Body of pancreas (tissue), 4 donors: Measurements from ENCODE around the gene L3MBTL2. TPM values are rescaled to one million over a fixed set of nuclear protein-coding genes. Genes with fewer than 3 reads are reported as not detected.

Source experiments
- ATAC-seq: fragments of 150-250 bp; one replicate; pipeline ENCODE4 v1.9.1; 2016
- DNase-seq, 4 donors: peaks; one replicate each; pipeline ENCODE4 v3.0.0-alpha.2; 2019
- H3K27ac ChIP-seq, 4 donors: fragments of 200-600 bp; sonication (generic); 1 replicate in 3 of 4; 2 replicates in 1 of 4; pipeline versions ENCODE4 v1.5.1 to v1.6.1; 2016 to 2019; ENCODE audit warnings: mild to moderate bottlenecking in 1 of 4, mixed read lengths in 1 of 4, moderate library complexity in 1 of 4
- H3K27me3 ChIP-seq, 2 donors: fragments of 200-600 bp; sonication (generic); one replicate each; pipeline ENCODE4 v1.6.0; 2016; ENCODE audit warnings: mild to moderate bottlenecking in 1 of 2
- H3K36me3 ChIP-seq, 2 donors: fragments of 200-600 bp; sonication (generic); replicated peaks in 1 of 2; 2 replicates each; pipeline ENCODE4 v1.5.1; 2016; ENCODE audit warnings: low read depth in 2 of 2; ENCODE audit not compliant: insufficient read depth in 1 of 2
- H3K4me1 ChIP-seq: fragments of 200-600 bp; sonication (generic); one replicate; pipeline ENCODE4 v1.6.0; 2016
- H3K4me3 ChIP-seq, 2 donors: fragments of 200-600 bp; sonication (generic); 1 replicate in 1 of 2; 2 replicates in 1 of 2; pipeline ENCODE4 v1.5.1; 2016 to 2019
- H3K9me3 ChIP-seq, 3 donors: fragments of 200-600 bp; sonication (generic); 1 replicate in 2 of 3; 2 replicates in 1 of 3; pipeline ENCODE4 v1.5.1; 2016
- CTCF ChIP-seq, 7 experiments: fragments of 450-650 bp in 4 of 7; fragments of 200-600 bp in 3 of 7; sonication (generic) in 3 of 7; IDR thresholded peaks; one replicate each; pipeline ENCODE4 v1.5.1; 2016 to 2019; ENCODE audit warnings: antibody characterized with exemption in 7 of 7
- POLR2A ChIP-seq, 3 donors: fragments of 450-650 bp; IDR thresholded peaks; one replicate each; pipeline ENCODE4 v1.6.1; 2016; ENCODE audit warnings: antibody characterized with exemption in 3 of 3, mild to moderate bottlenecking in 2 of 3
- WGBS, 2 donors: methylation state at CpG; one replicate each; pipeline ENCODE4 v1.1.5; 2017; 5-methylcytosine and 5-hydroxymethylcytosine counted together
- intact Hi-C: fragments of 100-400 bp; cut with DNase I; formaldehyde crosslinking; loops from one replicate; pipeline ENCODE4 v1.15.1; 2023
- total RNA-seq, 2 donors: library from RNA; depleted of rRNA; stranded (reverse); fragments of >200 nt; gene quantifications; one replicate each; pipeline ENCODE4 v1.1.0, GENCODE V29; 2016

The L3MBTL2 gene
- total RNA-seq, 2 donors from 2014 or later = 5.7 to 21.1 TPM

DNA sequence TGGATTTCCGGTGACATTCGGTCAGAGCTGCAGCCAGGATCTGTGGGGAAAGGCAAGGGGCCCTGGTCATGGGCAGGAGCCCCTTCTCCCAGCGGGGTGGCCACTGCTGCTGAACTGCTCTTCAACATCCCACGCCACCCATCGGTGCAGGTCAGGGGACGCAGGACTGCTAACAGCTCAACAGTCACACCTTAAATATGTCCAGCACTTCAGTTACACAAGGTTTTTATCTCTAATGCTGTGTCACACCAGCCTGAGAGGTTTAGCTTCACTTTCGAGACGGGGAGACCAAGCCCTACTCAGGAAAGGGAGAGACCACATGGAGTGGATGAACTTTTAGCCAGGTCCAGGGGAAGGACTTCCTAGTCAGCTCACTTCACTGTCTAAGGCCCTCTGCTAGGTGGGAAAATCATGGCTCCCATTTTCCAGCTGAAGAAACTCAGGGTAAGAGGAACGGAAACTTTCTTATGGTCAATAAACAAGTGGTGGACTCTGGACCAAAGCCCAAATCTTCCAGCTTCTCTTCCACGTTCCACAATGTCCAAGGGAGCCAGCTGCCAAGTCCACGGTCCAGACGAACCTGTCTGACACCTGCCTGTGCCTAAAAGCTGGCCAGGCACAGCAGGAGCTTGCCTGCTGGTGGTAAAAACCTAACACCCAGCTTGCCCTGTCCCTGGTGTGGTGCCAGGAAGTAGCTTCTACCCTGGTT is 56.6 kb downstream of the L3MBTL2 start:
- intact Hi-C loops = no loop called here
- ATAC-seq = no peak
- 73 to 75% methylated on average over 12 of the region's 12 CpGs for WGBS, 2 donors
- no peak overlapping the region for H3K27ac ChIP-seq
- H3K36me3 ChIP-seq = peaks cover 22 to 43% of the 10 kb centered on the region in 2 donors
- no peak overlapping the region for H3K4me3 ChIP-seq
- H3K9me3 ChIP-seq = no peaks in the 10 kb centered on the region
- H3K27me3 ChIP-seq = no peaks in the 10 kb centered on the region
- DNase-seq = no peak
- no peaks in the 10 kb centered on the region for H3K4me1 ChIP-seq
- no peak for TF ChIP-seq CTCF (IDR thresholded peaks at IDR 0.05)
- no peak for TF ChIP-seq POLR2A (IDR thresholded peaks at IDR 0.05)

- Histone ChIP-seq H3K27me3 (no peaks in the 10 kb centered on the region), H3K27ac (no peak overlapping the region), H3K4me1 (no peaks in the 10 kb centered on the region), H3K4me3 (no peak overlapping the region), H3K36me3 (peaks cover 22 to 41% of the 10 kb centered on the region in 2 donors), H3K9me3 (no peaks in the 10 kb centered on the region)
- intact Hi-C loops = no loop called here
- ATAC-seq = no peak
- DNase-seq = no peak
- 88 to 90% methylated on average over 14 to 15 of the region's 15 CpGs for WGBS, 2 donors
- TF ChIP-seq CTCF (IDR thresholded peaks at IDR 0.05) (no peak), POLR2A (IDR thresholded peaks at IDR 0.05) (no peak)
Measured at GRCh38 chr22:41262250-41262765, 57.2 kb downstream of the L3MBTL2 start.

- WGBS, 2 donors = 96 to 100% methylated on average over 2 of the region's 2 CpGs
- DNase-seq (no peak), ATAC-seq (no peak)
- Histone ChIP-seq H3K27ac (no peak overlapping the region), H3K36me3 (peaks cover 22 to 44% of the 10 kb centered on the region in 2 donors), H3K27me3 (no peaks in the 10 kb centered on the region), H3K4me1 (no peaks in the 10 kb centered on the region), H3K9me3 (no peaks in the 10 kb centered on the region), H3K4me3 (no peak overlapping the region)
- intact Hi-C loops = no loop called here
- TF ChIP-seq CTCF (IDR thresholded peaks at IDR 0.05) (no peak), POLR2A (IDR thresholded peaks at IDR 0.05) (no peak)
Measured at GRCh38 chr22:41263704-41264103, 58.6 kb downstream of the L3MBTL2 start.

DNA sequence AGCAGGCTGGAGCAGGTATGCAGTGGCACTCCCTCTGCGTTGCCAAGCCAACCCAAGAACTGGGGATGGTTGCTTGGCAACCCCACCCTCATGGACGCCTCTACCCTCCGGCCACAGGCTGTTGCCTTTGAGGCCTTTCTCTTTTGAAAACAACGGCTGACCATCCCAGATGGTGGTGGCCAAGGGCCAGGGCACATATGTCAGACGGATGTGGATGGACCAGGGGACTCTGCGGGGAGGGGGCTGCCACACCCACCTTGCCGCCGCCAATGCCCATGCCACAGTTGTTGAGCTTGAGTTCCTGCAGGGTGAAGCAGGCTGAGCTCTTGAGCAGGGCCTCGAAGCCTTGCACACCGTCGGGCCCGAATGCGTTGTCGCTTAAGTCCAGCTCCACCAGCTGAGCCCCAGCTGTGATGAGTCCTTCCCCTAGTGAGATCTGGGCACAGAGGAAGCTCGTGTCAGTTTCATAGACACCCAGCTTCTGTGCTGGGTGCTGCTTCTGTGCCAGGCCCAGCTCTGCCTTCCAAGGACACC is 59.4 kb downstream of the L3MBTL2 start:
- no peaks in the 10 kb centered on the region for H3K4me1 ChIP-seq
- no peaks in the 10 kb centered on the region for H3K9me3 ChIP-seq
- no peak overlapping the region for H3K4me3 ChIP-seq
- peaks cover 22 to 46% of the 10 kb centered on the region in 2 donors for H3K36me3 ChIP-seq
- DNase-seq = peak in 2 of 4 donors; percentile 16 to 26
- no peaks in the 10 kb centered on the region for H3K27me3 ChIP-seq
- no peak overlapping the region for H3K27ac ChIP-seq
- intact Hi-C loops = no loop called here
- 92 to 93% methylated on average over 12 to 15 of the region's 15 CpGs for WGBS, 2 donors
- no peak for TF ChIP-seq POLR2A (IDR thresholded peaks at IDR 0.05)
- no peak for TF ChIP-seq CTCF (IDR thresholded peaks at IDR 0.05)
- peak; percentile 24 for ATAC-seq
